DOHH2 (cell line): ENCODE results near the gene SMARCA5.

Experiments used
- H3F3A ChIP-seq: fragments of 200-600 bp; sonication (generic), shearing (Covaris generic); 2 replicates; pipeline ENCODE4 v1.6.0; 2016; ENCODE audit warnings: antibody characterized with exemption, mild to moderate bottlenecking; ENCODE audit not compliant: control insufficient read depth, insufficient read depth
- H3K27ac ChIP-seq: fragments of 200-600 bp; sonication (generic); 2 replicates; pipeline ENCODE4 v1.5.1; 2014; ENCODE audit warnings: low read depth, mild to moderate bottlenecking, low read length, moderate library complexity
- H3K27me3 ChIP-seq: fragments of 200-600 bp; sonication (generic); 2 replicates; pipeline ENCODE4 v1.6.1; 2014; ENCODE audit warnings: mild to moderate bottlenecking, low read length, mixed read lengths; ENCODE audit not compliant: control insufficient read depth
- H3K36me3 ChIP-seq: fragments of 200-600 bp; sonication (generic); 2 replicates; pipeline ENCODE4 v1.6.1; 2014; ENCODE audit warnings: mild to moderate bottlenecking, low read length, moderate library complexity, mixed read lengths; ENCODE audit not compliant: control insufficient read depth
- H3K4me1 ChIP-seq: fragments of 200-600 bp; sonication (generic); 2 replicates; pipeline ENCODE4 v1.6.1; 2014; ENCODE audit warnings: mild to moderate bottlenecking, low read length, mixed read lengths; ENCODE audit not compliant: control insufficient read depth
- H3K4me2 ChIP-seq: fragments of 200-600 bp; sonication (generic); 2 replicates; pipeline ENCODE4 v1.6.0; 2014; ENCODE audit warnings: mild to moderate bottlenecking, low read length, moderate library complexity
- H3K4me3 ChIP-seq: fragments of 200-600 bp; sonication (generic); 2 replicates; pipeline ENCODE4 v1.5.1; 2014; ENCODE audit warnings: mild to moderate bottlenecking, low read length, mixed read lengths
- H3K79me2 ChIP-seq: fragments of 200-600 bp; sonication (generic); 2 replicates; pipeline ENCODE4 v1.6.1; 2014; ENCODE audit warnings: mild to moderate bottlenecking, low read length, mixed read lengths; ENCODE audit not compliant: control insufficient read depth
- H3K9me2 ChIP-seq: fragments of 200-600 bp; sonication (generic); replicated peaks from 2 replicates; pipeline ENCODE4 v1.6.1; 2014; ENCODE audit warnings: mild to moderate bottlenecking, low read length, mixed read lengths; ENCODE audit not compliant: control insufficient read depth
- H3K9me3 ChIP-seq: fragments of 200-600 bp; sonication (generic); 2 replicates; pipeline ENCODE4 v1.6.1; 2014; ENCODE audit warnings: antibody characterized with exemption, low read length, mixed read lengths; ENCODE audit not compliant: control insufficient read depth, insufficient read depth
- H4K20me1 ChIP-seq: fragments of 200-600 bp; sonication (generic); 2 replicates; pipeline ENCODE4 v1.6.0; 2014; ENCODE audit warnings: low read depth, mild to moderate bottlenecking, antibody characterized with exemption, low read length, moderate library complexity; ENCODE audit not compliant: control insufficient read depth, insufficient read depth
- EZH2phosphoT487 ChIP-seq: fragments of 200-600 bp; sonication (generic); IDR thresholded peaks from 2 replicates; pipeline ENCODE4 v1.6.1; 2017; ENCODE audit warnings: borderline replicate concordance, mild to moderate bottlenecking, antibody characterized with exemption, low read length, moderate library complexity, mixed read lengths
- TF ChIP-seq, protein P1 (sequence below): fragments of 200-600 bp; sonication (generic); IDR thresholded peaks from one replicate; pipeline ENCODE4 v1.5.1; 2014; ENCODE audit warnings: antibody characterized with exemption, mild to moderate bottlenecking, low read depth, low read length; ENCODE audit not compliant: poor library complexity, severe bottlenecking

Gene SMARCA5

DNA sequence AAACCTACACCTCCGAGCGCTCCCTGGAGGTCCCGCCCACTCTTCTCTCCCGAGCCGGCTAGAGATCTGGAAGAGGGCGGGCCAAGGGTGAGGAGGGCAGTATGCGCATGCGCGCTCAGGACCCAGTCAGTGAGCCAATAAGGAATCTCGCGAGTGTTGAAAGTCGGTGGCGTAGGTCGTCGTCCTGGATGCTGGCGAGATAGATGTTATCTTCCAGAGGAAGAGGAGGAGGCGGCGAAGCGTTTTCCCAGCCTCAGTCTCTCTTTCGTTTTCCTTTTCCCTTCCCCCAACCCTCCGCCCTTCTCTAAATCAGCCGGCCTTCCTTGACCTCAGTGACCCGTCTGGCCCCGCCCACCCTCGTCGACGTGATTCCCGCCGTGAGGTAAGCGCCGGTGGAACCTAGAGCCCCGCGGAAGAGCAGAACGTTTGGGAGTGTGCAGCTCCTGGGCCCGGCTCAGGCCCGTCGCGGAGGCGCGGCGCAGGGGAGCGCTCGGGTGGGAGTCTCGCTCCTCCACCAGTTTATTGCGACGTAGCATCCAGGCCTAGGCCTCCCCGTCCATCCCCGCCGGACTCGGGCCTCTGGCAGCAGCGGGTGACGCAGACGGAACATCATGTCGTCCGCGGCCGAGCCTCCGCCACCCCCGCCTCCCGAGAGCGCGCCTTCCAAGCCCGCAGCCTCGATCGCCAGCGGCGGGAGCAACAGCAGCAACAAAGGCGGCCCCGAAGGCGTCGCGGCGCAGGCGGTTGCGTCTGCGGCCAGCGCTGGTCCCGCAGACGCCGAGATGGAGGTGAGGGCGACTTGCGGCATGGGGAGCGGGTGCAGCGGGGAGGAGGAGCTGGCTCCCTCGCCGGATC, at the start of gene SMARCA5:
Gene SMARCA5 (plus strand): TSS at position 389 of the 855 bp plus-strand sequence. CDS start 223 bp downstream, at position 612.
- Histone ChIP-seq H3K4me3 (peak within 1 kb of the TSS; percentile 85), H3K27me3 (no peaks in the 10 kb centered on the region), H3K79me2 (peaks cover 51% of the 10 kb centered on the region), H3K4me2 (peak within 1 kb of the TSS; percentile 86), H3K27ac (peak within 1 kb of the TSS; percentile 80), H4K20me1 (peaks cover 28% of the 10 kb centered on the region), H3K4me1 (peaks cover 38% of the 10 kb centered on the region), H3K9me3 (no peaks in the 10 kb centered on the region), H3F3A (no peaks in the 10 kb centered on the region), H3K9me2 (no peaks in the 10 kb centered on the region), H3K36me3 (peaks cover 49% of the 10 kb centered on the region)
- TF ChIP-seq, protein P1, sequence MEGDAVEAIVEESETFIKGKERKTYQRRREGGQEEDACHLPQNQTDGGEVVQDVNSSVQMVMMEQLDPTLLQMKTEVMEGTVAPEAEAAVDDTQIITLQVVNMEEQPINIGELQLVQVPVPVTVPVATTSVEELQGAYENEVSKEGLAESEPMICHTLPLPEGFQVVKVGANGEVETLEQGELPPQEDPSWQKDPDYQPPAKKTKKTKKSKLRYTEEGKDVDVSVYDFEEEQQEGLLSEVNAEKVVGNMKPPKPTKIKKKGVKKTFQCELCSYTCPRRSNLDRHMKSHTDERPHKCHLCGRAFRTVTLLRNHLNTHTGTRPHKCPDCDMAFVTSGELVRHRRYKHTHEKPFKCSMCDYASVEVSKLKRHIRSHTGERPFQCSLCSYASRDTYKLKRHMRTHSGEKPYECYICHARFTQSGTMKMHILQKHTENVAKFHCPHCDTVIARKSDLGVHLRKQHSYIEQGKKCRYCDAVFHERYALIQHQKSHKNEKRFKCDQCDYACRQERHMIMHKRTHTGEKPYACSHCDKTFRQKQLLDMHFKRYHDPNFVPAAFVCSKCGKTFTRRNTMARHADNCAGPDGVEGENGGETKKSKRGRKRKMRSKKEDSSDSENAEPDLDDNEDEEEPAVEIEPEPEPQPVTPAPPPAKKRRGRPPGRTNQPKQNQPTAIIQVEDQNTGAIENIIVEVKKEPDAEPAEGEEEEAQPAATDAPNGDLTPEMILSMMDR, result no peak
- no peak for TF ChIP-seq EZH2phosphoT487

DNA sequence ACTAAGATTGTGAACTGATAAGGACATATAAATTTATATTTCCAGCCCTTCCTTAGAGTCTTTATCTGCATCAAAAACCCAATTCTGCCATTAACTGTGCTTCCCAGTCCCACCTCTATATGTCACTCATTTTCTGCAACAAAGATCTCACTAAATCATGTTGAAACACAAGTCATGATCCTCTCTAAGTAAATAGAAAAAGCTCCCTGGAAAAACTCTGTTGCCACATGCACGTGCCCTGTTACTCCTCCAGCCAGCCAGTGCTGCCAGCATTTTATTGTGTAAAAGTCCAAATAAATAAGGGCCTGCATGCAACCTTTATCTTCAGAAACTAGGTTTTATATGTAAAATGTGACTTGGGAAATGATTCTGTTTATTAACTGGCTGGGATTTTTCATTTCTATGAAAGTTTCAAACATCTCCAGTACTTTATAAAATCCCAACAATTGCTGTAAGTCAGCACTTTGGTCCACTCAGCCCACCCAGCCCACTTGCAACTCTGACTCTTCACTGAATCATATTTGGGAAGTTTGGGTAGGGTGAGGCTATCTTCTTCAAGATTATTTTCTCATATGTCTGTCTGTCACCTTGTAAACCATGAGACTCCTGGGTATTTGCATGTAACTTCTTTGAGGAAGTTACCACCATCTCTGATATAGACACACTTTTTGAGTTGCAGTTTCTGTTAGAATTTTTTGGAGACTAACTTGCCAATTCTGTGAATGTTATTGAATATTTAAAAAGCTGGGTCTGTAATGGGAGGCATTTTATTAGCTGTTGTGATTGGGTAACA, 40.0 kb upstream of the SMARCA5 start:
- H3K9me3 ChIP-seq, result no peaks in the 10 kb centered on the region
- peaks cover 36% of the 10 kb centered on the region for H3K36me3 ChIP-seq
- peaks cover 29% of the 10 kb centered on the region for H3K4me1 ChIP-seq
- H3K4me2 ChIP-seq, result peak overlapping the region; percentile 39
- no peaks in the 10 kb centered on the region for H3K9me2 ChIP-seq
- no peak overlapping the region for H3K27ac ChIP-seq
- H3K27me3 ChIP-seq, result no peaks in the 10 kb centered on the region
- H4K20me1 ChIP-seq, result no peaks in the 10 kb centered on the region
- H3F3A ChIP-seq, result no peaks in the 10 kb centered on the region
- H3K79me2 ChIP-seq, result no peaks in the 10 kb centered on the region
- peak overlapping the region; percentile 27 for H3K4me3 ChIP-seq
- TF ChIP-seq, protein P1, result no peak
- no peak for TF ChIP-seq EZH2phosphoT487

- H3K4me3 ChIP-seq, result no peak overlapping the region
- no peak overlapping the region for H3K4me2 ChIP-seq
- no peaks in the 10 kb centered on the region for H4K20me1 ChIP-seq
- no peaks in the 10 kb centered on the region for H3K27me3 ChIP-seq
- no peak for TF ChIP-seq EZH2phosphoT487
- TF ChIP-seq, protein P1, result no peak
- H3K4me1 ChIP-seq, result peaks cover 37% of the 10 kb centered on the region
- no peak overlapping the region for H3K27ac ChIP-seq
- no peaks in the 10 kb centered on the region for H3F3A ChIP-seq
- H3K36me3 ChIP-seq, result peaks cover 17% of the 10 kb centered on the region
- no peaks in the 10 kb centered on the region for H3K9me3 ChIP-seq
- H3K9me2 ChIP-seq, result no peaks in the 10 kb centered on the region
- H3K79me2 ChIP-seq, result no peaks in the 10 kb centered on the region
These were observed 36.0 kb upstream of the SMARCA5 start for GRCh38 chr4:143477487-143477886.
